DND-41 (cell line): ENCODE results near the gene SOX2.

Experiments used
- CTCF ChIP-seq: IDR thresholded peaks from 2 replicates; pipeline ENCODE4 v1.5.1; 2012; ENCODE audit warnings: borderline replicate concordance, low read length, moderate library complexity, mild to moderate bottlenecking; ENCODE audit not compliant: poor library complexity, severe bottlenecking; ENCODE audit errors: extremely low read depth
- EZH2 ChIP-seq: IDR thresholded peaks from 3 replicates; pipeline ENCODE4 v1.6.1; 2012; ENCODE audit warnings: borderline replicate concordance, low read depth, mild to moderate bottlenecking, moderate library complexity, low read length, inconsistent platforms; ENCODE audit not compliant: severe bottlenecking

- TF ChIP-seq CTCF (no peak), EZH2 (no peak)
Measured at GRCh38 chr3:181728470-181729340, 17.0 kb downstream of the SOX2 start.
